ENCODE data around the gene SPP1.

- TF ChIP-seq, protein P1, sequence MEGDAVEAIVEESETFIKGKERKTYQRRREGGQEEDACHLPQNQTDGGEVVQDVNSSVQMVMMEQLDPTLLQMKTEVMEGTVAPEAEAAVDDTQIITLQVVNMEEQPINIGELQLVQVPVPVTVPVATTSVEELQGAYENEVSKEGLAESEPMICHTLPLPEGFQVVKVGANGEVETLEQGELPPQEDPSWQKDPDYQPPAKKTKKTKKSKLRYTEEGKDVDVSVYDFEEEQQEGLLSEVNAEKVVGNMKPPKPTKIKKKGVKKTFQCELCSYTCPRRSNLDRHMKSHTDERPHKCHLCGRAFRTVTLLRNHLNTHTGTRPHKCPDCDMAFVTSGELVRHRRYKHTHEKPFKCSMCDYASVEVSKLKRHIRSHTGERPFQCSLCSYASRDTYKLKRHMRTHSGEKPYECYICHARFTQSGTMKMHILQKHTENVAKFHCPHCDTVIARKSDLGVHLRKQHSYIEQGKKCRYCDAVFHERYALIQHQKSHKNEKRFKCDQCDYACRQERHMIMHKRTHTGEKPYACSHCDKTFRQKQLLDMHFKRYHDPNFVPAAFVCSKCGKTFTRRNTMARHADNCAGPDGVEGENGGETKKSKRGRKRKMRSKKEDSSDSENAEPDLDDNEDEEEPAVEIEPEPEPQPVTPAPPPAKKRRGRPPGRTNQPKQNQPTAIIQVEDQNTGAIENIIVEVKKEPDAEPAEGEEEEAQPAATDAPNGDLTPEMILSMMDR (conservative IDR thresholded peaks at IDR 0.05; ENCODE audit: low read depth, low read length), result no peak
- TF ChIP-seq EZH2phosphoT487 (IDR thresholded peaks at IDR 0.05; ENCODE audit: borderline replicate concordance, low read length), result no peak
Measured at GRCh38 chr4:87947381-87948160, 27.9 kb upstream of the SPP1 start.
